HepG2 (cell line): Measurements from ENCODE around the gene OAS2. TPM values are rescaled to one million over a fixed set of nuclear protein-coding genes. Genes with fewer than 3 reads are reported as not detected.

Experiments used
- BHLHE40 ChIP-seq: IDR thresholded peaks from 2 replicates; pipeline ENCODE4 v1.6.1; 2011; ENCODE audit warnings: low read length, improper control_type of control experiment
- BORCS8-MEF2B ChIP-seq: sonication (generic); formaldehyde crosslinking; IDR thresholded peaks from 2 replicates; pipeline ENCODE4 v1.8.0; 2022; ENCODE audit warnings: mild to moderate bottlenecking, missing genetic modification reagents
- FIP1L1 ChIP-seq: fragments of 200-400 bp; formaldehyde crosslinking; IDR thresholded peaks from 2 replicates; pipeline ENCODE4 v1.6.1; 2018; ENCODE audit warnings: low read depth, mild to moderate bottlenecking, low read length, moderate library complexity, borderline replicate concordance; ENCODE audit not compliant: insufficient read depth
- KLF12 ChIP-seq: sonication (generic); formaldehyde crosslinking; IDR thresholded peaks from 2 replicates; pipeline ENCODE4 v1.4.0; 2020; ENCODE audit warnings: missing genetic modification reagents, borderline replicate concordance
- MAF1 ChIP-seq: sonication (generic); formaldehyde crosslinking; IDR thresholded peaks from 2 replicates; pipeline ENCODE4 v1.5.0; 2020; ENCODE audit warnings: missing genetic modification reagents, borderline replicate concordance
- MBNL3 ChIP-seq: fragments of 250-450 bp; sonication (Bioruptor Pico); conservative IDR thresholded peaks from 2 replicates; pipeline ENCODE4 v1.8.0; 2022; ENCODE audit warnings: mild to moderate bottlenecking, inconsistent platforms
- MXD1 ChIP-seq: sonication (generic); formaldehyde crosslinking; IDR thresholded peaks from 2 replicates; pipeline ENCODE4 v1.4.0; 2020; ENCODE audit warnings: mild to moderate bottlenecking, missing genetic modification reagents
- NR2C2 ChIP-seq: sonication (generic); formaldehyde crosslinking; IDR thresholded peaks from 2 replicates; pipeline ENCODE4 v1.4.0; 2020; ENCODE audit warnings: missing genetic modification reagents, mild to moderate bottlenecking, moderate library complexity, borderline replicate concordance
- PREB ChIP-seq: sonication (generic); formaldehyde crosslinking; IDR thresholded peaks from 2 replicates; pipeline ENCODE4 v1.4.0; 2020; ENCODE audit warnings: missing genetic modification reagents
- RBFOX2 ChIP-seq: fragments of 200-400 bp; formaldehyde crosslinking; IDR thresholded peaks from 2 replicates; pipeline ENCODE4 v1.6.1; 2017; ENCODE audit warnings: low read depth, mild to moderate bottlenecking, low read length
- SNRNP70 ChIP-seq: fragments of 200-400 bp; formaldehyde crosslinking; IDR thresholded peaks from 2 replicates; pipeline ENCODE4 v1.6.1; 2017; ENCODE audit warnings: mild to moderate bottlenecking, low read depth, low read length, moderate library complexity
- SP1 ChIP-seq, 2 experiments: fragments of 450-650 bp in 1 of 2; sonication (generic) in 1 of 2; formaldehyde crosslinking in 1 of 2; IDR thresholded peaks; 2 replicates each; pipeline versions ENCODE4 v1.4.0 to v1.6.1; 2016 to 2020; ENCODE audit warnings: missing genetic modification reagents in 1 of 2
- SRSF1 ChIP-seq: fragments of 200-400 bp; formaldehyde crosslinking; optimal IDR thresholded peaks from 2 replicates; pipeline ENCODE3; 2017; ENCODE audit warnings: mild to moderate bottlenecking, low read depth, low read length, moderate library complexity
- STAG1 ChIP-seq: sonication (generic); formaldehyde crosslinking; IDR thresholded peaks from 2 replicates; pipeline ENCODE4 v1.4.0; 2020; ENCODE audit warnings: missing genetic modification reagents
- TP53 ChIP-seq: sonication (generic); formaldehyde crosslinking; conservative IDR thresholded peaks from 2 replicates; pipeline ENCODE4 v1.4.0; 2020; ENCODE audit warnings: missing genetic modification reagents
- ZFP41 ChIP-seq: sonication (generic); formaldehyde crosslinking; IDR thresholded peaks from 2 replicates; pipeline ENCODE4 v1.4.0; 2020; ENCODE audit warnings: mild to moderate bottlenecking, missing genetic modification reagents, borderline replicate concordance
- ZNF251 ChIP-seq: sonication (generic); formaldehyde crosslinking; IDR thresholded peaks from 2 replicates; pipeline ENCODE4 v1.9.0; 2021; ENCODE audit warnings: mild to moderate bottlenecking, missing genetic modification reagents
- ZNF362 ChIP-seq: sonication (generic); formaldehyde crosslinking; IDR thresholded peaks from 2 replicates; pipeline ENCODE4 v1.4.0; 2020; ENCODE audit warnings: missing genetic modification reagents, mild to moderate bottlenecking, borderline replicate concordance
- ZNF496 ChIP-seq: sonication (generic); formaldehyde crosslinking; IDR thresholded peaks from 2 replicates; pipeline ENCODE4 v1.8.1; 2023; ENCODE audit warnings: mild to moderate bottlenecking, moderate library complexity, missing genetic modification reagents; ENCODE audit not compliant: insufficient replicate concordance
- ZNF710 ChIP-seq: sonication (generic); formaldehyde crosslinking; IDR thresholded peaks from 2 replicates; pipeline ENCODE4 v1.5.0; 2020; ENCODE audit warnings: mild to moderate bottlenecking, missing genetic modification reagents, borderline replicate concordance
- ZSCAN21 ChIP-seq: sonication (generic); formaldehyde crosslinking; IDR thresholded peaks from 2 replicates; pipeline ENCODE4 v1.8.0; 2022; ENCODE audit warnings: mild to moderate bottlenecking, missing genetic modification reagents, moderate library complexity, borderline replicate concordance
- ZSCAN5A ChIP-seq: sonication (generic); formaldehyde crosslinking; IDR thresholded peaks from 2 replicates; pipeline ENCODE4 v1.8.0; 2022; ENCODE audit warnings: mild to moderate bottlenecking, missing genetic modification reagents, borderline replicate concordance
- polyA plus RNA-seq, 8 experiments: library from polyadenylated mRNA; depleted of rRNA in 3 of 8; stranded (reverse) in 7 of 8; unstranded in 1 of 8; fragments of >200 nt; fragmentation: Illumina TruSeq in 4 of 8; extraction: Trizol in 4 of 8; gene quantifications; 2 replicates each; pipeline versions ENCODE4 v1.2.1 to v1.2.3, GENCODE V29; 2011 to 2016; ENCODE audit warnings: low read depth in 4 of 8, missing spikeins in 1 of 8, mixed read lengths in 1 of 8; ENCODE audit not compliant: insufficient read depth in 1 of 8
- total RNA-seq, 5 experiments: library from RNA; depleted of rRNA; stranded (reverse); fragments of >200 nt; fragmentation: Illumina TruSeq; extraction: Trizol; gene quantifications; 2 replicates each; pipeline ENCODE4 v1.2.3, GENCODE V29; 2016; ENCODE audit warnings: low read depth in 1 of 5

Gene OAS2
- total and polyA plus RNA-seq, 2 of the 13 experiments (the other 11 are each of a cell fraction or from before 2014, with no cell fraction given) = 0.05 to 0.24 TPM

- TF ChIP-seq MXD1 (CRISPR knock-in tag) = no peak
- 0 out of 2 replicates have a peak, but pooled peaks have one; percentile 32 for TF ChIP-seq TP53 (CRISPR knock-in tag)
- peak; percentile 36 for TF ChIP-seq SRSF1
- no peak for TF ChIP-seq NR2C2 (CRISPR knock-in tag)
- TF ChIP-seq BHLHE40 = no peak
- TF ChIP-seq ZFP41 = no peak
- TF ChIP-seq BORCS8-MEF2B (CRISPR knock-in tag) = peak; percentile 52; the same call in 1 of the 2 replicates
- TF ChIP-seq SP1 (IDR thresholded peaks at IDR 0.05) = no peak
- TF ChIP-seq SP1 (CRISPR knock-in tag; IDR thresholded peaks at IDR 0.05) = peak; percentile 59
- TF ChIP-seq ZNF362 = no peak
- TF ChIP-seq PREB (CRISPR knock-in tag) = no peak
- no peak for TF ChIP-seq FIP1L1
- no peak for TF ChIP-seq MBNL3 (CRISPR knock-in tag)
- no peak for TF ChIP-seq KLF12 (CRISPR knock-in tag)
- no peak for TF ChIP-seq ZNF496 (CRISPR knock-in tag)
- peak; percentile 59; the same call in 1 of the 2 replicates for TF ChIP-seq ZNF710
- peak; percentile 73; the same call in 1 of the 2 replicates for TF ChIP-seq RBFOX2
- no peak for TF ChIP-seq ZSCAN5A
- peak; percentile 25 for TF ChIP-seq STAG1
- 0 out of 2 replicates have a peak, but pooled peaks have one; percentile 21 for TF ChIP-seq ZSCAN21 (CRISPR knock-in tag)
- TF ChIP-seq ZNF251 (CRISPR knock-in tag) = no peak
- TF ChIP-seq MAF1 (CRISPR knock-in tag) = no peak
- TF ChIP-seq SNRNP70 = no peak
Measured at GRCh38 chr12:112937741-112938719, 40.3 kb upstream of the OAS2 start, which contains the start of gene OAS3 (continued).
